GM18526 (cell line): Measurements from ENCODE around the gene MRPL23.

Experiments used
- POLR2A ChIP-seq: IDR thresholded peaks from 3 replicates; pipeline ENCODE4 v1.6.1; 2011; ENCODE audit not compliant: insufficient read length; ENCODE audit errors: extremely low read depth

Gene MRPL23

GRCh38 chr11:1927026-1927847 lies 19.9 kb upstream of the MRPL23 start:
- TF ChIP-seq POLR2A: no peak

GRCh38 chr11:1927848-1928469 lies 19.2 kb upstream of the MRPL23 start:
- no peak for TF ChIP-seq POLR2A

- TF ChIP-seq POLR2A: no peak
Observed at GRCh38 chr11:1928470-1928890, 18.7 kb upstream of the MRPL23 start.

DNA sequence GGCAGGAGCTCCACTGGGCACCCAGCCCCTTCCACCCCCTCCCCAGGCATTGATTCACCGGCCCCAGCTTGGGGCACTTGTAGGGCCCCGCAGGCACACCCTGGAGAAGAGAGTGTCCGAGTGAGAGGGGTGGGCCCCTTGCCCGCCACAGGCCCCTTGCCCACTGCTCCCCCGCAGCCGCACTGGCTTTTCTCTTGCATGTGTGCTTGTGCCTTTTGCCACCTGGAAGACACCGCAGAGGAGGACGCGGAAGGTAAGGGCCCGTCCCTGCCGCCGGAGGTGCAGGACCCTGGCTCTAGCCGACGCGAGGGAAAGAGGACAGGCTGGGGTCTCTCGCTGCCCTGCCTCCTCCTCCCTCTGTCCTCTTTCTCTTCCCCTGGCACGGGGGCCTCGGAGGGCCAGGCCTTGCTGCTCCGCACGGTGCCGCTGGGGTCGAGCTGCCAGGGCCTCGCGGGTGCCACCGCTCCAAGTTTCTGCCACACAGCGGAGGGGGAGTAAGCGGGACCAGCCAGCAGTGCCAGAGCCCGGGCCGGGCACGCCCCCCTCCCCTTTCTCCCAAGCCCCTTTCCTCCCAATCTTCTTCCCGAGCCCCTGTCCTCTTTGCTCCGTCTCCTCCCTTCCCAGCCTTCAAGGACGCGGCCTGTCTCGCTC lies 18.1 kb upstream of the MRPL23 start:
- TF ChIP-seq POLR2A: no peak

- TF ChIP-seq POLR2A: no peak
Observed at GRCh38 chr11:1929621-1930461, 17.3 kb upstream of the MRPL23 start.

GRCh38 chr11:1930462-1930830 lies 16.7 kb upstream of the MRPL23 start:
- TF ChIP-seq POLR2A: no peak

DNA sequence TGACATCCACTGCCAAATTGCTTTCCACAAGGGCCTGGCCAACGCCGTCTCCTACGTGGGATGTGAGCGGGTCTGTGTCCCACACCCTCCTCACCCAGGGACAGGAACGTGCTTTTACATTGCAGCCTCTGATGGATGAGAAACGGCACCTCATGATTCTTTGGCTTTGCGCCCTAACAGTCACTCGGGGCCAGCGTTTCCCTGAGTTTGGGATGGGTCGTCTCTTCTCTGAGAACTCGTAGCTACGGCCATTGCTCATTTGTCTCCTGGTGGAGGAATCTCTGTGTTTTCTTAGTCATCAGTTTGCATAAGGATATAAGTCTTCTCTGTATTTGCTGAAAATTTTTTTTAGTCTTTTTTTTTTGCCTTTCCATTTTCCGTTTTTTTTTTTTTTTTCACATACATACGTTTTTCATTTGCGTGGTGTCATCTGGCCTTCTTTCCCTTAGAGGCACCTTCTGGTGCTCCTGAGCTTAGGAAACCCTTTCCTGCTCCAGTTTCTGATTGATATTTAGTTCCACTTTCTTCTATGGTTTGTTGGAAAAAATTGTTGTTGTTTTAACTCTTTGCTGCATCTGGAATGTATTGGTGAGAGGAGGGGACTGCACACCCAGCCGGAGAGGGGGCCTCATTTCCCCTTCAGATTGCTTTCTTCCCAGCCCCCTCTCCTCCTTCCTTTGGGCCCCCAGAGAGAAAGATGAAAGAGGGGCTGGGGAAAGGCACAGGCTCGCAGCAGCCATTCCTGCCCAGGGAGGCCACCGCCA lies 15.6 kb upstream of the MRPL23 start:
- TF ChIP-seq POLR2A: no peak

- no peak for TF ChIP-seq POLR2A
Observed at GRCh38 chr11:1932105-1932480, 15.0 kb upstream of the MRPL23 start.

DNA sequence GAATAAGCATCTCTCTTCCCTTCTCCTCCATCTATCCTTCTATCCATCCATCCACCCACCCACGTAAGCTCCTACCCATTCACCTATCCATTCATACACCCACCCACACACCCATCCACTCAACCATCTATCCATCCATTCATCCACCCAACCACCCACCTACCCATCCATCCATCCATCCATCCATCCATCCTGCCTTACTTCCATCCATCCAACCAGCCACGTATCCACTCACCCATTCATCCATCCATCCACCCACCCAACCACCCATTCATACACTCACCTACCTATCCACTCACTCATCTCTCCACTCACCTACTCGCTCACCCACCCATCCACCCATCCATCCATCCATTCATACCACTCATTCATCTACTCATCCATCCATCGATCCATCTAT lies 14.5 kb upstream of the MRPL23 start:
- no peak for TF ChIP-seq POLR2A

- no peak for TF ChIP-seq POLR2A
Observed at GRCh38 chr11:1933416-1934334, 13.5 kb upstream of the MRPL23 start.

DNA sequence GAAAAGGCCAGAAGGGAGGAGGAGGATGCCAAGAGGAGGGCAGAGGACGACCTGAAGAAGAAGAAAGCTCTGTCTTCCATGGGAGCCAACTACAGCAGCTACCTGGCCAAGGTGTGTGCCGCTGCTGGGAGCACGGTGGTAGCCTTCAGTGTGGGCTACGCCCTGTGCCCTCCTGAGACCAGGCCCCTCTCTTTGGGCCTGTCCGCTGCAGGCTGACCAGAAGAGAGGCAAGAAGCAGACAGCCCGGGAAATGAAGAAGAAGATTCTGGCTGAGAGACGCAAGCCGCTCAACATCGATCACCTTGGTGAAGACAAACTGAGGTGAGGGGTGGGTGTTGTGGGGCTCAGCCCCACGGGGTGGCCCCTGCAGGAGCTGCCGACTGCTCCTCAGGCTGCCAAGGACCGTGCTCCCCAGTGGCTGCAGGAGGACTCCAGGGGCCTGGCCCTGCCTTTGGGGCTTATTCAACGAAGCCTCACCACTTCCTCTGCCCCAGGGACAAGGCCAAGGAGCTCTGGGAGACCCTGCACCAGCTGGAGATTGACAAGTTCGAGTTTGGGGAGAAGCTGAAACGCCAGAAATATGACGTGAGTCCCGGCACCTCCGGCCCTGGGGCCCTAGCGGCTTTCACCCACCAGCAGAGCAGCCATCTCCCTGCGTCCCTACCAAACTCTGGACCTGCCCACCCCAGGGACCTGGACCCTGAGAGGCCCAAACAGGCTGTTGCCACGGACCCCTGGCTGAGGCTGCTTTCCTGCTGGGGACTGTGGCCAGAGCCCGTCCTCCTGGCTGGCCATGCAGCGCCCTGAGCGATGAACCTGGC lies 12.6 kb upstream of the MRPL23 start:
- no peak for TF ChIP-seq POLR2A

- no peak for TF ChIP-seq POLR2A
Observed at GRCh38 chr11:1935156-1936071, 11.7 kb upstream of the MRPL23 start.
